ENCODE measurements around the gene NRIP2.

NRIP2 gene

GRCh38 chr12:2776129-2776806 lies 58.6 kb downstream of the NRIP2 start:
- Histone ChIP-seq H3K27ac (ENCODE audit: low read depth, low read length) (no peak overlapping the region), H3K9ac (ENCODE audit: low read length) (no peak overlapping the region), H2AFZ (ENCODE audit: low read depth, low read length, severe bottlenecking) (no peak overlapping the region), H3K36me3 (ENCODE audit: low read length) (no peaks in the 10 kb centered on the region), H4K20me1 (ENCODE audit: low read depth, low read length) (no peaks in the 10 kb centered on the region), H3K4me2 (ENCODE audit: low read depth, low read length, poor library complexity, severe bottlenecking) (no peak overlapping the region), H3F3A (ENCODE audit: insufficient read depth) (no peaks in the 10 kb centered on the region), H3K27me3 (ENCODE audit: low read length) (no peaks in the 10 kb centered on the region), H3K9me2 (replicated peaks; ENCODE audit: insufficient read depth, low read length) (no peaks in the 10 kb centered on the region), H3K4me3 (ENCODE audit: insufficient read depth, low read length, poor library complexity, severe bottlenecking) (no peak overlapping the region), H3K9me3 (ENCODE audit: insufficient read depth, low read length) (no peaks in the 10 kb centered on the region), H3K79me2 (ENCODE audit: insufficient read depth, low read length) (no peaks in the 10 kb centered on the region)
- no peak for TF ChIP-seq EZH2phosphoT487 (conservative IDR thresholded peaks at IDR 0.05; ENCODE audit: low read length)
- TF ChIP-seq, protein P1, sequence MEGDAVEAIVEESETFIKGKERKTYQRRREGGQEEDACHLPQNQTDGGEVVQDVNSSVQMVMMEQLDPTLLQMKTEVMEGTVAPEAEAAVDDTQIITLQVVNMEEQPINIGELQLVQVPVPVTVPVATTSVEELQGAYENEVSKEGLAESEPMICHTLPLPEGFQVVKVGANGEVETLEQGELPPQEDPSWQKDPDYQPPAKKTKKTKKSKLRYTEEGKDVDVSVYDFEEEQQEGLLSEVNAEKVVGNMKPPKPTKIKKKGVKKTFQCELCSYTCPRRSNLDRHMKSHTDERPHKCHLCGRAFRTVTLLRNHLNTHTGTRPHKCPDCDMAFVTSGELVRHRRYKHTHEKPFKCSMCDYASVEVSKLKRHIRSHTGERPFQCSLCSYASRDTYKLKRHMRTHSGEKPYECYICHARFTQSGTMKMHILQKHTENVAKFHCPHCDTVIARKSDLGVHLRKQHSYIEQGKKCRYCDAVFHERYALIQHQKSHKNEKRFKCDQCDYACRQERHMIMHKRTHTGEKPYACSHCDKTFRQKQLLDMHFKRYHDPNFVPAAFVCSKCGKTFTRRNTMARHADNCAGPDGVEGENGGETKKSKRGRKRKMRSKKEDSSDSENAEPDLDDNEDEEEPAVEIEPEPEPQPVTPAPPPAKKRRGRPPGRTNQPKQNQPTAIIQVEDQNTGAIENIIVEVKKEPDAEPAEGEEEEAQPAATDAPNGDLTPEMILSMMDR (IDR thresholded peaks at IDR 0.05; ENCODE audit: insufficient read depth, low read length, poor library complexity, severe bottlenecking), result no peak

- H3F3A ChIP-seq (ENCODE audit: insufficient read depth), result no peaks in the 10 kb centered on the region
- TF ChIP-seq, protein P1 (IDR thresholded peaks at IDR 0.05; ENCODE audit: insufficient read depth, low read length, poor library complexity, severe bottlenecking), result no peak
- no peak for TF ChIP-seq EZH2phosphoT487 (conservative IDR thresholded peaks at IDR 0.05; ENCODE audit: low read length)
- no peaks in the 10 kb centered on the region for H3K9me3 ChIP-seq (ENCODE audit: insufficient read depth, low read length)
- no peaks in the 10 kb centered on the region for H4K20me1 ChIP-seq (ENCODE audit: low read depth, low read length)
- H3K9ac ChIP-seq (ENCODE audit: low read length), result no peak overlapping the region
- H3K27ac ChIP-seq (ENCODE audit: low read depth, low read length), result no peak overlapping the region
- no peaks in the 10 kb centered on the region for H3K79me2 ChIP-seq (ENCODE audit: insufficient read depth, low read length)
- no peak overlapping the region for H3K4me3 ChIP-seq (ENCODE audit: insufficient read depth, low read length, poor library complexity, severe bottlenecking)
- no peak overlapping the region for H2AFZ ChIP-seq (ENCODE audit: low read depth, low read length, severe bottlenecking)
- no peaks in the 10 kb centered on the region for H3K27me3 ChIP-seq (ENCODE audit: low read length)
- no peaks in the 10 kb centered on the region for H3K36me3 ChIP-seq (ENCODE audit: low read length)
- H3K9me2 ChIP-seq (replicated peaks; ENCODE audit: insufficient read depth, low read length), result no peaks in the 10 kb centered on the region
- H3K4me2 ChIP-seq (ENCODE audit: low read depth, low read length, poor library complexity, severe bottlenecking), result no peak overlapping the region
Observed at GRCh38 chr12:2775431-2775830, 59.4 kb downstream of the NRIP2 start.
